ENCODE measurements around the gene MRPS22.

Gene MRPS22

GRCh38 chr3:139343895-139344856, at the start of gene MRPS22:
TSS of gene MRPS22 (plus strand) at chr3:139344020. CDS start at chr3:139344027, 7 bp downstream.
- no peaks in the 10 kb centered on the region for H3K36me3 Mint-ChIP-seq
- no peaks in the 10 kb centered on the region for H3K9me3 Mint-ChIP-seq (ENCODE audit: low read depth)
- H3K4me1 Mint-ChIP-seq (ENCODE audit: low read depth): peaks cover 13% of the 10 kb centered on the region
- no peak within 1 kb of the TSS for H3K4me3 Mint-ChIP-seq
- H3K27me3 Mint-ChIP-seq: no peaks in the 10 kb centered on the region
- no peak within 1 kb of the TSS for H3K27ac Mint-ChIP-seq

GRCh38 chr3:139295040-139295439, 48.8 kb upstream of the MRPS22 start:
- Mint-ChIP-seq H3K4me1 (ENCODE audit: low read depth) (no peaks in the 10 kb centered on the region), H3K27ac (no peak overlapping the region), H3K36me3 (no peaks in the 10 kb centered on the region), H3K4me3 (no peak overlapping the region), H3K9me3 (ENCODE audit: low read depth) (no peaks in the 10 kb centered on the region), H3K27me3 (no peaks in the 10 kb centered on the region)

- no peaks in the 10 kb centered on the region for H3K27me3 Mint-ChIP-seq
- H3K4me3 Mint-ChIP-seq: no peak overlapping the region
- no peaks in the 10 kb centered on the region for H3K9me3 Mint-ChIP-seq (ENCODE audit: low read depth)
- no peaks in the 10 kb centered on the region for H3K36me3 Mint-ChIP-seq
- H3K4me1 Mint-ChIP-seq (ENCODE audit: low read depth): no peaks in the 10 kb centered on the region
- H3K27ac Mint-ChIP-seq: no peak overlapping the region
Observed at GRCh38 chr3:139296141-139296718, 47.6 kb upstream of the MRPS22 start.

- Mint-ChIP-seq H3K27ac (no peak overlapping the region), H3K9me3 (ENCODE audit: low read depth) (no peaks in the 10 kb centered on the region), H3K4me1 (ENCODE audit: low read depth) (no peaks in the 10 kb centered on the region), H3K27me3 (peaks cover 2% of the 10 kb centered on the region), H3K4me3 (no peak overlapping the region), H3K36me3 (no peaks in the 10 kb centered on the region)
Observed at GRCh38 chr3:139297588-139298311, 46.1 kb upstream of the MRPS22 start.

GRCh38 chr3:139299261-139300132, 44.3 kb upstream of the MRPS22 start:
- Mint-ChIP-seq H3K4me3 (no peak overlapping the region), H3K4me1 (ENCODE audit: low read depth) (no peaks in the 10 kb centered on the region)

GRCh38 chr3:139300416-139300815, 43.4 kb upstream of the MRPS22 start:
- no peaks in the 10 kb centered on the region for H3K9me3 Mint-ChIP-seq (ENCODE audit: low read depth)
- no peak overlapping the region for H3K4me3 Mint-ChIP-seq

More at GRCh38 chr3:139299261-139300132, 44.3 kb upstream of the MRPS22 start:
- Mint-ChIP-seq H3K27ac (no peak overlapping the region), H3K27me3 (peaks cover 3% of the 10 kb centered on the region), H3K9me3 (ENCODE audit: low read depth) (no peaks in the 10 kb centered on the region), H3K36me3 (no peaks in the 10 kb centered on the region)

GRCh38 chr3:139301183-139301582, 42.6 kb upstream of the MRPS22 start:
- Mint-ChIP-seq H3K9me3 (ENCODE audit: low read depth) (no peaks in the 10 kb centered on the region), H3K4me3 (no peak overlapping the region), H3K36me3 (no peaks in the 10 kb centered on the region), H3K4me1 (ENCODE audit: low read depth) (no peaks in the 10 kb centered on the region), H3K27me3 (peaks cover 3% of the 10 kb centered on the region), H3K27ac (no peak overlapping the region)

More at GRCh38 chr3:139300416-139300815, 43.4 kb upstream of the MRPS22 start:
- H3K27me3 Mint-ChIP-seq: peaks cover 3% of the 10 kb centered on the region
- H3K36me3 Mint-ChIP-seq: no peaks in the 10 kb centered on the region
- H3K27ac Mint-ChIP-seq: no peak overlapping the region
- H3K4me1 Mint-ChIP-seq (ENCODE audit: low read depth): no peaks in the 10 kb centered on the region

- peaks cover 3% of the 10 kb centered on the region for H3K27me3 Mint-ChIP-seq
- H3K36me3 Mint-ChIP-seq: no peaks in the 10 kb centered on the region
- H3K27ac Mint-ChIP-seq: no peak overlapping the region
- no peaks in the 10 kb centered on the region for H3K4me1 Mint-ChIP-seq (ENCODE audit: low read depth)
- H3K9me3 Mint-ChIP-seq (ENCODE audit: low read depth): no peaks in the 10 kb centered on the region
- H3K4me3 Mint-ChIP-seq: no peak overlapping the region
Observed at GRCh38 chr3:139301654-139302053, 42.2 kb upstream of the MRPS22 start.

- Mint-ChIP-seq H3K4me1 (ENCODE audit: low read depth) (no peaks in the 10 kb centered on the region), H3K9me3 (ENCODE audit: low read depth) (no peaks in the 10 kb centered on the region), H3K4me3 (no peak overlapping the region), H3K36me3 (no peaks in the 10 kb centered on the region), H3K27ac (no peak overlapping the region), H3K27me3 (peaks cover 3% of the 10 kb centered on the region)
Observed at GRCh38 chr3:139302084-139302800, 41.6 kb upstream of the MRPS22 start.

- Mint-ChIP-seq H3K9me3 (ENCODE audit: low read depth) (no peaks in the 10 kb centered on the region), H3K27me3 (peaks cover 3% of the 10 kb centered on the region), H3K4me1 (ENCODE audit: low read depth) (no peaks in the 10 kb centered on the region), H3K27ac (no peak overlapping the region), H3K36me3 (no peaks in the 10 kb centered on the region), H3K4me3 (no peak overlapping the region)
Observed at GRCh38 chr3:139302801-139303113, 41.1 kb upstream of the MRPS22 start.

- H3K4me1 Mint-ChIP-seq (ENCODE audit: low read depth): no peaks in the 10 kb centered on the region
- no peaks in the 10 kb centered on the region for H3K9me3 Mint-ChIP-seq (ENCODE audit: low read depth)
- peaks cover 3% of the 10 kb centered on the region for H3K27me3 Mint-ChIP-seq
- H3K27ac Mint-ChIP-seq: no peak overlapping the region
- H3K36me3 Mint-ChIP-seq: no peaks in the 10 kb centered on the region
- no peak overlapping the region for H3K4me3 Mint-ChIP-seq
Observed at GRCh38 chr3:139303216-139303615, 40.6 kb upstream of the MRPS22 start.

GRCh38 chr3:139304383-139304782, 39.4 kb upstream of the MRPS22 start:
- Mint-ChIP-seq H3K4me3 (no peak overlapping the region), H3K27me3 (peaks cover 3% of the 10 kb centered on the region), H3K36me3 (no peaks in the 10 kb centered on the region), H3K9me3 (ENCODE audit: low read depth) (no peaks in the 10 kb centered on the region), H3K4me1 (ENCODE audit: low read depth) (no peaks in the 10 kb centered on the region), H3K27ac (no peak overlapping the region)

GRCh38 chr3:139306078-139306477, 37.7 kb upstream of the MRPS22 start:
- Mint-ChIP-seq H3K9me3 (ENCODE audit: low read depth) (no peaks in the 10 kb centered on the region), H3K4me1 (ENCODE audit: low read depth) (no peaks in the 10 kb centered on the region), H3K27ac (no peak overlapping the region), H3K4me3 (no peak overlapping the region), H3K27me3 (peaks cover 3% of the 10 kb centered on the region), H3K36me3 (no peaks in the 10 kb centered on the region)

- Mint-ChIP-seq H3K27ac (no peak overlapping the region), H3K4me1 (ENCODE audit: low read depth) (no peaks in the 10 kb centered on the region), H3K27me3 (peaks cover 3% of the 10 kb centered on the region), H3K4me3 (no peak overlapping the region), H3K9me3 (ENCODE audit: low read depth) (no peaks in the 10 kb centered on the region), H3K36me3 (no peaks in the 10 kb centered on the region)
Observed at GRCh38 chr3:139307072-139307491, 36.7 kb upstream of the MRPS22 start.
